Keratinocyte (primary cell): ENCODE results near the gene ZBTB40. TPM values are rescaled to one million over a fixed set of nuclear protein-coding genes. Genes with fewer than 3 reads are reported as not detected.

ENCODE experiments used
- DNase-seq: peaks from one replicate; pipeline ENCODE4 v3.0.0-alpha.2; 2011; ENCODE audit warnings: low read depth, missing footprints, low spot score
- FAIRE-seq: peaks from 2 replicates; lab custom pipeline; 2011; peaks lifted over from hg19 to GRCh38; lab: Jason Lieb, UNC
- H2AFZ ChIP-seq: 2 replicates; pipeline ENCODE4 v1.6.0; 2012; ENCODE audit warnings: low read length, control low read depth, inconsistent platforms; ENCODE audit not compliant: control insufficient read depth
- H3K27ac ChIP-seq: 2 replicates; pipeline ENCODE4 v1.5.1; 2011; ENCODE audit warnings: low read length; ENCODE audit not compliant: control insufficient read depth, insufficient read depth
- H3K27me3 ChIP-seq: 3 replicates; pipeline ENCODE4 v1.6.0; 2011; ENCODE audit warnings: low read length; ENCODE audit not compliant: control insufficient read depth, insufficient read depth; ENCODE audit errors: extremely low read depth
- H3K36me3 ChIP-seq, 2 experiments: 2 replicates in 1 of 2; 3 replicates in 1 of 2; pipeline ENCODE4 v1.5.1; 2011; ENCODE audit warnings: low read length in 2 of 2, mild to moderate bottlenecking in 1 of 2; ENCODE audit not compliant: control insufficient read depth in 2 of 2, insufficient read depth in 2 of 2; ENCODE audit errors: extremely low read depth in 1 of 2
- H3K4me1 ChIP-seq: 3 replicates; pipeline ENCODE4 v1.5.1; 2011; ENCODE audit warnings: low read length; ENCODE audit not compliant: control insufficient read depth, insufficient read depth; ENCODE audit errors: extremely low read depth
- H3K4me2 ChIP-seq: 3 replicates; pipeline ENCODE4 v1.6.0; 2011; ENCODE audit warnings: low read depth, low read length; ENCODE audit not compliant: control insufficient read depth, insufficient read depth; ENCODE audit errors: extremely low read depth
- H3K4me3 ChIP-seq, 3 experiments: fragments of 200-600 bp in 1 of 3; sonication (generic) in 1 of 3; 2 replicates in 2 of 3; 3 replicates in 1 of 3; pipeline ENCODE4 v1.5.1; 2011 to 2016; ENCODE audit warnings: low read length in 3 of 3, mild to moderate bottlenecking in 3 of 3, control low read depth in 2 of 3, inconsistent platforms in 1 of 3, low read depth in 1 of 3, mixed read lengths in 1 of 3, mixed run types in 1 of 3, moderate library complexity in 1 of 3; ENCODE audit not compliant: control insufficient read depth in 2 of 3, insufficient read depth in 2 of 3; ENCODE audit errors: extremely low read depth in 1 of 3
- H3K79me2 ChIP-seq: 2 replicates; pipeline ENCODE4 v1.6.0; 2012; ENCODE audit warnings: low read length; ENCODE audit not compliant: control insufficient read depth, insufficient read depth
- H3K9ac ChIP-seq: 3 replicates; pipeline ENCODE4 v1.6.0; 2011; ENCODE audit warnings: low read length; ENCODE audit not compliant: control insufficient read depth, insufficient read depth; ENCODE audit errors: extremely low read depth
- H3K9me1 ChIP-seq: 3 replicates; pipeline ENCODE4 v1.6.0; 2011; ENCODE audit warnings: low read length; ENCODE audit not compliant: control insufficient read depth, insufficient read depth; ENCODE audit errors: extremely low read depth
- H3K9me3 ChIP-seq: 2 replicates; pipeline ENCODE4 v1.5.1; 2012; ENCODE audit warnings: low read depth, low read length; ENCODE audit not compliant: control insufficient read depth
- H4K20me1 ChIP-seq: 3 replicates; pipeline ENCODE4 v1.6.0; 2011; ENCODE audit warnings: low read length; ENCODE audit not compliant: control insufficient read depth, insufficient read depth; ENCODE audit errors: extremely low read depth
- EZH2 ChIP-seq: IDR thresholded peaks from one replicate; pipeline ENCODE4 v1.6.1; 2012; ENCODE audit warnings: inconsistent platforms, mild to moderate bottlenecking, low read length, moderate library complexity
- dilution Hi-C: fragments of 300-500 bp; cut with MboI; formaldehyde crosslinking; loops from one replicate; pipeline ENCODE4 v1.7.0; 2020; ENCODE audit warnings: low sequenced_read_pairs; ENCODE audit not compliant: extremely low pct_ligation_motif_present
- polyA plus RNA-seq, 5 experiments: library from polyadenylated mRNA; depleted of rRNA in 3 of 5; stranded (reverse) in 3 of 5; stranded (forward) in 1 of 5; unstranded in 1 of 5; fragments of >200 nt; gene quantifications; 1 replicate in 1 of 5; 2 replicates in 3 of 5; 3 replicates in 1 of 5; pipeline versions ENCODE4 v1.2.1 to v1.2.3, GENCODE V29; 2011 to 2012; ENCODE audit warnings: missing spikeins in 2 of 5, low read depth in 1 of 5, low replicate concordance in 1 of 5
- TF ChIP-seq, protein P1 (sequence below), 3 experiments: IDR thresholded peaks in 1 of 3; conservative IDR thresholded peaks in 1 of 3; optimal IDR thresholded peaks in 1 of 3; 2 replicates in 2 of 3; 3 replicates in 1 of 3; pipeline versions ENCODE3 to v1.5.1; 2011; ENCODE audit warnings: low read length in 3 of 3, mild to moderate bottlenecking in 3 of 3, moderate library complexity in 2 of 3, control low read depth in 1 of 3, inconsistent platforms in 1 of 3; ENCODE audit not compliant: insufficient read depth in 2 of 3; ENCODE audit errors: extremely low read depth in 1 of 3

ZBTB40 gene
- polyA plus RNA-seq, 1 donor (not counting 4 experiments of a cell fraction or from before 2014, with no cell fraction given): 5.0 TPM

GRCh38 chr1:22563671-22564602, 112.3 kb downstream of the ZBTB40 start:
- H3K27me3 ChIP-seq: peaks cover 61% of the 10 kb centered on the region
- TF ChIP-seq, protein P1, sequence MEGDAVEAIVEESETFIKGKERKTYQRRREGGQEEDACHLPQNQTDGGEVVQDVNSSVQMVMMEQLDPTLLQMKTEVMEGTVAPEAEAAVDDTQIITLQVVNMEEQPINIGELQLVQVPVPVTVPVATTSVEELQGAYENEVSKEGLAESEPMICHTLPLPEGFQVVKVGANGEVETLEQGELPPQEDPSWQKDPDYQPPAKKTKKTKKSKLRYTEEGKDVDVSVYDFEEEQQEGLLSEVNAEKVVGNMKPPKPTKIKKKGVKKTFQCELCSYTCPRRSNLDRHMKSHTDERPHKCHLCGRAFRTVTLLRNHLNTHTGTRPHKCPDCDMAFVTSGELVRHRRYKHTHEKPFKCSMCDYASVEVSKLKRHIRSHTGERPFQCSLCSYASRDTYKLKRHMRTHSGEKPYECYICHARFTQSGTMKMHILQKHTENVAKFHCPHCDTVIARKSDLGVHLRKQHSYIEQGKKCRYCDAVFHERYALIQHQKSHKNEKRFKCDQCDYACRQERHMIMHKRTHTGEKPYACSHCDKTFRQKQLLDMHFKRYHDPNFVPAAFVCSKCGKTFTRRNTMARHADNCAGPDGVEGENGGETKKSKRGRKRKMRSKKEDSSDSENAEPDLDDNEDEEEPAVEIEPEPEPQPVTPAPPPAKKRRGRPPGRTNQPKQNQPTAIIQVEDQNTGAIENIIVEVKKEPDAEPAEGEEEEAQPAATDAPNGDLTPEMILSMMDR (optimal IDR thresholded peaks at IDR 0.05 in 1 of 3, IDR thresholded peaks at IDR 0.05 in 1 of 3, conservative IDR thresholded peaks at IDR 0.05 in 1 of 3; ENCODE audit: extremely low read depth in 1 of 3, insufficient read depth in 2 of 3, low read length in 3 of 3): no peak
- TF ChIP-seq EZH2: peak; percentile 87
- H3K4me2 ChIP-seq: no peak overlapping the region
- no peaks in the 10 kb centered on the region for H3K9me3 ChIP-seq
- DNase-seq (no peak), FAIRE-seq (no peak)
- no peak overlapping the region for H3K27ac ChIP-seq
- H3K9me1 ChIP-seq: no peaks in the 10 kb centered on the region
- H3K79me2 ChIP-seq: no peaks in the 10 kb centered on the region
- no peaks in the 10 kb centered on the region for H4K20me1 ChIP-seq
- no peak overlapping the region for H3K9ac ChIP-seq
- no peaks in the 10 kb centered on the region for H3K4me1 ChIP-seq
- H3K4me3 ChIP-seq: peak overlapping the region in 1 of 3 experiments; percentile 20
- no peaks in the 10 kb centered on the region for H3K36me3 ChIP-seq
- no peak overlapping the region for H2AFZ ChIP-seq
- dilution Hi-C loops: no loop called here

DNA sequence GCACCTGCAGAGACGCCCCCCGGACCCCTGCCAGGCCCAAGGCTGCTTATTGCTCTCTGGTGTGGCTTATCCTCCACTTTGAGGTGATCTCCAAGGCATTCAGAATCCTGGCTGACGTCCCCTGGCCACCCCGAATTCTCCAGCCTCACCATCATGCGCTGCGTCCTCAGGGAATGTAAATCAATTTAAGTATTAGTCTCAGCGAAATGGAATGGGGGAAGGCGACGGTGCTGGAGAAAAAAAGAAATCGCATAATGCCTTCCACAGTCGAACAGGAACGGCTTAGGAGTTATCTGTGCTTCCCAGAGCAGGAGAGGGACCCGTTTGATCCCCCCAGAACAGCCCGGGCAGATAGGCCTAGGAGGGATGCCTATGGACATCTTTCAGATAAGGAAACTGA, 114.5 kb downstream of the ZBTB40 start:
- no peak overlapping the region for H2AFZ ChIP-seq

More for the DNA sequence above, 114.5 kb downstream of the ZBTB40 start:
- Histone ChIP-seq H3K79me2 (no peaks in the 10 kb centered on the region), H3K36me3 (no peaks in the 10 kb centered on the region), H3K27ac (no peak overlapping the region), H3K4me2 (no peak overlapping the region), H3K9me1 (no peaks in the 10 kb centered on the region), H3K9ac (no peak overlapping the region), H3K4me1 (no peaks in the 10 kb centered on the region), H3K4me3 (no peak overlapping the region), H3K9me3 (no peaks in the 10 kb centered on the region), H3K27me3 (peaks cover 55% of the 10 kb centered on the region), H4K20me1 (no peaks in the 10 kb centered on the region)
- dilution Hi-C loops: no loop called here
- FAIRE-seq: no peak
- TF ChIP-seq, protein P1 (optimal IDR thresholded peaks at IDR 0.05 in 1 of 3, IDR thresholded peaks at IDR 0.05 in 1 of 3, conservative IDR thresholded peaks at IDR 0.05 in 1 of 3; ENCODE audit: extremely low read depth in 1 of 3, insufficient read depth in 2 of 3, low read length in 3 of 3): no peak
- TF ChIP-seq EZH2: no peak
- no peak for DNase-seq
